K562 (cell line): ENCODE results near the gene LAPTM5. TPM values are rescaled to one million over a fixed set of nuclear protein-coding genes. Genes with fewer than 3 reads are reported as not detected.

ENCODE experiments used
- CXXC5 ChIP-seq: fragments of 250-450 bp; sonication (Bioruptor Pico); IDR thresholded peaks from 2 replicates; pipeline ENCODE4 v1.8.0; 2022; ENCODE audit warnings: inconsistent platforms, mild to moderate bottlenecking, moderate library complexity
- polyA plus RNA-seq, 8 experiments: library from polyadenylated mRNA; depleted of rRNA in 4 of 8; stranded (reverse) in 5 of 8; unstranded in 3 of 8; fragments of >200 nt; fragmentation: Nextera tagmentation in 2 of 8; fragmentation: Illumina TruSeq in 1 of 8; extraction: Ambion mirVana in 2 of 8; extraction: Trizol in 1 of 8; gene quantifications; 2 replicates each; pipeline versions ENCODE4 v1.2.1 to v1.2.3, GENCODE V29; 2011 to 2014; ENCODE audit warnings: inconsistent platforms in 1 of 8, missing spikeins in 1 of 8
- total RNA-seq, 7 experiments: library from RNA; depleted of rRNA in 6 of 7; stranded (reverse); fragments of >200 nt in 6 of 7; fragmentation: Illumina TruSeq in 2 of 7; extraction: Trizol in 2 of 7; gene quantifications; 2 replicates each; pipeline versions ENCODE4 v1.2.1 to v1.2.3, GENCODE V29; 2011 to 2021; ENCODE audit warnings: low replicate concordance in 1 of 7
- TF ChIP-seq, protein P1 (sequence below), 2 experiments: fragments of 450-650 bp; IDR thresholded peaks; 2 replicates each; pipeline ENCODE4 v1.6.1; 2016; ENCODE audit warnings: mild to moderate bottlenecking in 2 of 2, borderline replicate concordance in 1 of 2, low read depth in 1 of 2, moderate library complexity in 1 of 2

Gene LAPTM5
- total and polyA plus RNA-seq, 9 of the 15 experiments (the other 6 are each of a cell fraction or from before 2014, with no cell fraction given), result 2.4 to 47.3 (median 20.3) TPM

DNA sequence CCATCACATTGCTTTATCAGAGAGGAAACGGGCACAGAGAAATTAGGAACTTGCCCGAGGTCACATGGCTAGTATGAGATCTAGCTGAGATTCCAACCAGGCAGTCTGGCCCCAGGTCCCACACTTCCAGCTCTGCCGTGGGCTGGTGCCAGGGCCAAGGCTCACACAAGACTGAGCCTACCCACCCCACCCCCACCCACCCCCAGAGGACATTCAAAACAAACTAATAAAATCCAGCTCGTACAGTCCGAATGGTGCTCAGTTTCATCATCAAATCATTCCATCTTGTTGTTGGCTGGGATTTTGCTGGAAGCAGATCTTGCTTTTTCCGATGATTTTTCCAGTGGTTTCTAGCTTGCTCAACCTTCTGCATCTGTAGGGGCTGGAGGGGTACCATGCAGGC, 62.1 kb downstream of the LAPTM5 start (continued):
- TF ChIP-seq, protein P1, sequence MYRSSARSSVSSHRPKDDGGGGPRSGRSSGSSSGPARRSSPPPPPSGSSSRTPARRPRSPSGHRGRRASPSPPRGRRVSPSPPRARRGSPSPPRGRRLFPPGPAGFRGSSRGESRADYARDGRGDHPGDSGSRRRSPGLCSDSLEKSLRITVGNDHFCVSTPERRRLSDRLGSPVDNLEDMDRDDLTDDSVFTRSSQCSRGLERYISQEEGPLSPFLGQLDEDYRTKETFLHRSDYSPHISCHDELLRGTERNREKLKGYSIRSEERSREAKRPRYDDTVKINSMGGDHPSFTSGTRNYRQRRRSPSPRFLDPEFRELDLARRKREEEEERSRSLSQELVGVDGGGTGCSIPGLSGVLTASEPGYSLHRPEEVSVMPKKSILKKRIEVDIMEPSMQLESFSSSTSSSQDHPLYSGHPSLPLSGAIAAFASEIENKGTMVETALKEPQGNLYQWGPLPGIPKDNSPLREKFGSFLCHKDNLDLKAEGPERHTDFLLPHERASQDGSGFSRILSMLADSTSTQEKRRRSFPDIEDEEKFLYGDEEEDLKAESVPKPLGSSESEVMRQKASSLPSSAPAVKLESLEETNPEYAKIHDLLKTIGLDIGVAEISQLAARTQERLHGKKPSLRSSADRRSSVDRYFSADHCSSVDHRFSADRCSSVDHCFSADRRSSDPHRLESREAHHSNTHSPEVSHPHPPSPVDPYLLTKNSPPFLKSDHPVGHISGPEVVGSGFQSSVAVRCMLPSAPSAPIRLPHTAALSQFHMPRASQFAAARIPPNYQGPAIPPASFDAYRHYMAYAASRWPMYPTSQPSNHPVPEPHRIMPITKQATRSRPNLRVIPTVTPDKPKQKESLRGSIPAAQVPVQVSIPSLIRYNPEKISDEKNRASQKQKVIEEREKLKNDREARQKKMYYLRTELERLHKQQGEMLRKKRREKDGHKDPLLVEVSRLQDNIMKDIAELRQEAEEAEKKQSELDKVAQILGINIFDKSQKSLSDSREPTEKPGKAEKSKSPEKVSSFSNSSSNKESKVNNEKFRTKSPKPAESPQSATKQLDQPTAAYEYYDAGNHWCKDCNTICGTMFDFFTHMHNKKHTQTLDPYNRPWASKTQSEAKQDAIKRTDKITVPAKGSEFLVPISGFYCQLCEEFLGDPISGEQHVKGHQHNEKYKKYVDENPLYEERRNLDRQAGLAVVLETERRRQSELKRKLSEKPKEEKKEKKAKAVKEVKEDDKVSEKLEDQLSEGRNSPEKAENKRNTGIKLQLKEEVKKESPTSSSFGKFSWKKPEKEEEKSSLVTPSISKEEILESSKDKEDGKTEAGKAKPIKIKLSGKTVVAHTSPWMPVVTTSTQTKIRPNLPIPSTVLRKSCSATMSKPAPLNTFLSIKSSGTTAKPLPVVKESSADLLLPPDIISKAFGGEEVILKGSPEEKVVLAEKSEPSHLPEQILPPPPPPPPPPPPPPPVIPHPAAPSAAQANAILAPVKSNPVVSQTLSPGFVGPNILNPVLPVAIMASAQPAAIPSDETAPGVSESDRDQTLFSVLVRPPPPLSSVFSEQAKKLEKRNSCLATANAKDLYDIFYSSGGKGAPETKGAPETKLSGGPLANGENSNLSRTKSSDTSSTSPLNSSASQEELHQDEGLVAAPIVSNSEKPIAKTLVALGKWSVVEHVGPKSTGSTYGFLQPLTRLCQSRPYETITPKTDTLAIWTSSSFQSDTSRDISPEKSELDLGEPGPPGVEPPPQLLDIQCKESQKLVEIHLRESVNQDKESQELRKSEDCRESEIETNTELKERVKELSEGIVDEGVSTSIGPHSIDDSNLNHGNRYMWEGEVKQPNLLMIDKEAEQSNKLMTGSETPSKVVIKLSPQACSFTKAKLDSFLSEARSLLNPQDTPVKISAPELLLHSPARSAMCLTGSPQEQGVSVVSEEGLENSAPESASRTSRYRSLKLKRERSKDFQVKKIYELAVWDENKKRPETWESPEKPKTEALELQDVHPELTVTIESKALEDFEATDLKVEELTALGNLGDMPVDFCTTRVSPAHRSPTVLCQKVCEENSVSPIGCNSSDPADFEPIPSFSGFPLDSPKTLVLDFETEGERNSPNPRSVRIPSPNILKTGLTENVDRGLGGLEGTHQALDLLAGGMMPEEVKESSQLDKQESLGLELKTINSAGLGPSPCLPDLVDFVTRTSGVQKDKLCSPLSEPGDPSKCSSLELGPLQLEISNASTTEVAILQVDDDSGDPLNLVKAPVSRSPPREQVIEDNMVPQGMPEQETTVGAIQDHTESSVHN (IDR thresholded peaks at IDR 0.05; ENCODE audit: borderline replicate concordance in 1 of 2, low read depth in 1 of 2), result no peak
- no peak for TF ChIP-seq CXXC5
- TF ChIP-seq, all 486 proteins: peak for 0
